DMS79 (cell line): ENCODE data around the gene CLNK.

Experiments used
- DNase-seq: peaks from one replicate; lab custom pipeline; 2025; lab: John Stamatoyannopoulos, UW

The CLNK gene, protein sequence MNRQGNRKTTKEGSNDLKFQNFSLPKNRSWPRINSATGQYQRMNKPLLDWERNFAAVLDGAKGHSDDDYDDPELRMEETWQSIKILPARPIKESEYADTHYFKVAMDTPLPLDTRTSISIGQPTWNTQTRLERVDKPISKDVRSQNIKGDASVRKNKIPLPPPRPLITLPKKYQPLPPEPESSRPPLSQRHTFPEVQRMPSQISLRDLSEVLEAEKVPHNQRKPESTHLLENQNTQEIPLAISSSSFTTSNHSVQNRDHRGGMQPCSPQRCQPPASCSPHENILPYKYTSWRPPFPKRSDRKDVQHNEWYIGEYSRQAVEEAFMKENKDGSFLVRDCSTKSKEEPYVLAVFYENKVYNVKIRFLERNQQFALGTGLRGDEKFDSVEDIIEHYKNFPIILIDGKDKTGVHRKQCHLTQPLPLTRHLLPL

DNA sequence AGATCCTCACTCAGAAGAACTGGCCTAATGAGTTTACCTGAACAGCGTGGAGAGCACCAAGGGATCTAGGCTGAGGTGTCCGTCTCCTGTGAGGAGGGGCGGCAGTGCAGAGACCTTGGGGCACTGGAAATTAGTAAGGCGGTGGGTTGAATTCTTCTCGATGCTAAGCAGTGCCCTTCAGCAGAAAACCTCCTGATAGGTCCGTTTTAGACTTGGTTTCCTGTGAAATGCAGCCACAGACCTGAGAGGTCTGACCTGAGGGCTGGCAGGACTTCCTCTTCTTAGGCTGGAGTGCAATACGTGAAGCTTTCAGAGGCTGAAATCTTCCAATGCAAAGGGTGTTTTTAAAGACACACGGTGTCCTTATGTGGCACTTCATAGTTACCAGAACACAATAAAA is at the start of gene CLNK:
Gene CLNK (minus strand): TSS at position 138 of the 400 bp plus-strand sequence. CDS start 16,899 bp downstream, outside the sequence.
- DNase-seq = no peak

DNA sequence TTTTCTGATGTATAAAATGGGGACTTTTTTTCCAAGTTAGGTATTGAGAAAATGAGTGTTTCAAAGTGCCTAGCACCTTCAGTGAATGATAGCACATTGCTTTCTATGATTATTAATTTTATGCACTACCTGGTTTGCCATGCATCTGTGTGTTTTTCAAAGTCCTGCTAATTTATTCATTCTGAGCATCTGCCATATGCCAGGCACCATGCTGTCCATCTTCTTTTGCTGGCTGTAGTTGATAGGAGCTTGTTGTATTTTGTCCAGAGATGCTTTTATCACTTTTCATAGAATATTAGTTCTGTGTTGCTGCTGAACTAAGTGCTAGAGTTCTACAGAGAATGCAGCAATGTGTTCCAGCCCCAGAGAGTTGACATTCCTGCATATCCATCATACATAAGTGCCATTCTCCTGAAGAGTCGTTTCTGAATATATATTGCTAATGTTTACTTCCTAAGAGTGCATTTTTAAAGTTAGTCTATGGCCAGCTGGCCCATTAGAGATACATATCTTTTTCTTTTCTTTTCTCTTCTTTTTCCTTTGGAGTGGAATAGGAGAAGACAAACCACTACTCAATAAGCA is 49.0 kb upstream of the CLNK start:
- no peak for DNase-seq

DNA sequence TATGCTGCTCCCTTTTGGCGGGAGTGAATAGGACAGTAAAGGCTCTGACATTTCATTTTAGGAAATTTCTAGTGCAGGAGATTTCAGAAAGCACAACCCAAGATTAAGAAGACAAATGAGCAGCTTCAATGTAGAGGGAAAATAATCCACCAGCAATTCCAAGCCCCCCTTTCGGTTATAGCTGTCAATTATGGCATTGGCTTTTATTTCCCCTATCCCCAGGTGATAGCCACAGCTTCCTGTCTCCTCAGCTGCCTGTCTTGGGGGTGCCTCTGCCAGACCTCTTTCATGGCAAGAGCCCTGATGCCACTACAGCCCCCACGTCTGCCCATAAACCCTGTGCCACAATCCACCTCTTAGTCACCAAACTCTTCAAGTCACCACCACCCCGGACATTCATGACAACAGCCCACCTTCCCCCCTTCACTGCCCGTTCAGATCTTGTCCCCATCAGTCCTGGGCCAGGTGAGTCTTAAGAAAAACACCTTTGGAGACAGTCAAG is 48.4 kb upstream of the CLNK start:
- no peak for DNase-seq

DNA sequence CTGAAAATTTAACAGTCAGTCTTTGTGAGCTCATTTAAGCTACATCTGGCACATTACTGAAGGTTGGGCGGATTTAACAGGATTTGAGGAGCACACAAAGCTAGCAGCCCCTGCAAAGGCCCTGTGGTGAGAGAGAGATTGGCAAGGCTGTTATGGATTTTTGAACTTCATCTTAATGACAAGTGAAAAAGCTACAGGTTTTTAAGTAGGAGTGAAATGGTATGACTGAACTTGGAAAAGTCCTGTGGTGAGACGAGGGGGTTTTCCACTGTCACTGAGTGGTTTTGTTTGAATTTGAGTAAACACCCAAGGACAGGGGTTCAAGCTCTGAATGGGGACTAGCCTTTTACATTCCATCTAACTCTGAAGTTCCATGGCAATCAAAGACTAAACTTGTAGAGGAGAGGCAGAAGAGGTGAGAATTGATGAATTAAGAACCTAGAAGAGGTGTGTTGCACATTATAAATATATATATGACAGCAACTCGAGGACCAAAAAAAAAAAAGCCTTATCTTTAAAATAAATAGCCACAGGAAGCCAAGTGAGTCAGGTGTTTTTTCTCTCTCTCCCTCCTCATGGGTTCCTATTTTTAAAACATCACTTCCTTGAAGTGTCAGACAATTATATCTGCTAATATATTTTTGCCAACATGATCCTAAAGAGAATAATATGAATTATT is 47.8 kb upstream of the CLNK start:
- DNase-seq = no peak

DNA sequence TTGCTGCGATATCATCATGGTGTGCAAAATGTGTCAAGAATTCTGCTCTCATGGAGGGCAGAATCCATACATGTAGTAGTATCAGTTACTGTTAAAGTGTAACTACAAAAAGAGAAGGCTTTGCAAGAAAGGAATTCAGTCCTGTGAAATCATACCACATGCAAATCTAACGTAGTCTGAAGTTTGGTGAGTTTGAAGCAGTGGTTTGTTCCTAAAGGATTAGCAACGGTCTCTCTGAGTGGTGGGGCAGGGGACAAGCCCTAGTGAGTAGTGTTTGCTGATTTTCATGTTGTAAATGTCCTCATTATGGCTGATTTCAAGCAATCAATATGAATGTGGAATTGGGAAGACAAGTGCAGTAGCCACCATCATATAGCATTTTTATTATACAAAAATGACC is 47.1 kb upstream of the CLNK start:
- no peak for DNase-seq

DNA sequence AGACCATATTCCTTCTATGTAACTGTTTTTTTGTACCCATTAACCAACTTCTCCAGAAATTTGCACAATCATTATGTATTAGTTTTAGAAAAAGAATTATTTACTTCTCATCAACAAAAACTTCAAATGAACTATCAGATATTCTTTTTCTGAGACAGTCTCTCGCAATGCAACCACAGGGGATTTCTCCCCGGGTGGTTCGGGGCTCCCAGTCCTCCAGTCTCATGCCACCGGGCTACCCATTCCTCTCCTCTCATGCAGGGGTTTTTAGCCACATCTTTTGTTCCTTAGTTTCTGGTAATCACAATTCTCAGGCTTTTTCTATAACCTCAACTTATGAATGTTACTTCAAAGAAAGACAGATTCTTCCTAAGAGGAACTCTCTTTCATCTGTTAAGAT is 46.6 kb upstream of the CLNK start:
- DNase-seq = no peak

DNA sequence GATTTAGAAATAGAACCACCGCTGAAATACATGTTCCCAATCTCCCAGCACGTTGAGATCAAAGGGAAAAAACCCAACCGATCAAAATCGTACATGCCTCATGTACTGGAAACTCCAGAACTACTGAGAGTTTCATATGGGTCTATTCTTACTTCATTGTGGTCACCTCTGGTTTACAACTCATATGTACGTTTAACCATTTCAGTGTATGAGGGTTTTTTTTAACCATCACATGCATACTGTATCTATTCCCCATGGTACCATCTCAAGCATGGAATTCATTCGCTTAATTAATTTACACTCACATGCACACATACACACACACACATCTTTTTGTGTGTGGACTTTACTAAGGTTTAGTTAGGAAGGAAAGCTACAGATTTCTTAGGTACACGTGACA is 46.0 kb upstream of the CLNK start:
- no peak for DNase-seq

DNA sequence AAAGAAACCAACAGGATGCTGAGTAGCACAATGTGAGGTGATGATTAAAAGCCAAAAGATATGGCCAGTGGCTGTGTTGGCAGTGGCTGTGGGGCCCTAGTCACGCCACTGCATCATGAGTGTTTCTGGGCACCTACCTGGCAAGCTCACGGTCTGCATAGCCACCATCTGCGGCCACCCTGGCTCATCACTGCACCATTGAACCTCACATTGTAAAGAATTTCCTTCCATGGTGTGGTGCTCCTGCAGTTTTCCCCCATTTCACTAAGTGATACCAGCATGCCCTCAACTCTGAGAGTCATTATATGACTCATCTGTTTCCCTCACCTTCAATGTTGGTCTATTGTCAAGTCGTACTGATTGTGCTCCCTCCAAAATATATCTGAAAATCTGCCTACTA is 45.5 kb upstream of the CLNK start:
- no peak for DNase-seq

DNA sequence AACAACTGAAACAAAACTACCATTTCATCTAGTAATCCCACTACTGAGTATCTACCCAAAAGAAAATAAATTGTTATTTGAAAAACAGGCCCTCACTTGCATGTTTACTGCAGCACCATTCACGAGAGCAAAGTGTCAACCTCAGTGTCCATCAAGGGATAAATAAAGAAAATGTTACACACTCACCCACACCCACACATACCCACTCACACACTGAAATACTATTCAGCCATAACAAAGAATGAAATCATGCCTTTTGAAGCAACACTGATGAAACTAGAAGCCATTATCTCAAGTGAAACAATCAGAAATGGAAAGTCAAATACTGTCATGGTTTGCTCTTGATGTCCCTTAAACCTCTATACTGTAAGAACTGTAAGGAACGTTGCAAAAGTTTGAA is 44.8 kb upstream of the CLNK start:
- DNase-seq = no peak

DNA sequence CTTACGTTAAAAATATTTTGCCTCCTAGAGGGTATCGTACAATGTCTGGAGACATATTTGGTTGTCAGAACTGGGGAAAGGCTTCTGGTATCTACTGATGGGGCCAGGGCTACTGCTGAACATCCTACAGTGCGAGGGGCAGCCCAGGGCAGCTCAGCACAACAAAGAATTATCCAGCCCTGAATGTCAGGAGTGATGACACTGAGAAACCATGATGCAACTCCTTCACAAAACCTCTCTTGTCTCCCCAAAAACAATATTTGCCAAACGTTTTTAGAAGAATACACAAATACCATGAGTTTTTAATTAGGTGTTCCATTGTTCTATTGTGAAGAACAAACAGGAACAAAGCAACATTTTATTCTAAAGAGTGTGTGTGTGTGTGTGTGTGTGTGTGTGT is 43.4 kb upstream of the CLNK start:
- no peak for DNase-seq

DNA sequence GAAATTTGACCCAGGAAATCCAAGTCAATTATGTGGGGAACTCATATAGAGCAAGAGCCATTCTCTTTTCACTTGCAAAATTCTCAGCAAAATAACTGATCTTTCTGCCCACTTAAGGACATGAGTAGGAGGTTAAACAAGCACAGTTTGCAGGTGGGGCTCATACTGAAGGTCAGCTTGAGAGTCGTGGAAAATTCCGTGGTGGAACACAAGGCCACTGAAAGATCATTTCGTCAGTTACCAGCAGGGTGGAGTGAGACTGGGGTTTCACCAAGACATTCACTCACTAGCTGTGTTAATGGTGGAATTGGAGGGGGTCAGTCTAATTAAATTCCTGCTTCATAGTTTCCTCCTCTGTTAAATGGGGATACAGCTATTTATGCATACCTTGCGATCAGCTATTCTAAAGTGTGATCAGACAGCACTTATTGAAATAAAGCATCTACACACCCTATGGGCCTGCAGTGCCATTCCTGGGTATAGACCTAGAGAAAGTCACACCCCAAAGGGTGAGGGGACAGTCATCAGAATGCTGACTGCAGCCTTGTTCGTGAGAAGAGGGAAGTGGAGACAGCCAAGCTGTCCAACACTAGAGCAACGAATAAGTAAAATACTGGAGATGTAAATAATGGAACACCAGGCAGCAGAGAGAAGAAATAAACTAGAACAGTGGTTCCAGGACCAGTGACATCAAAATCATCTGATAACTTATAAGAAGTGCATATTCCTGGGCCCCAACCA is 42.7 kb upstream of the CLNK start:
- DNase-seq = no peak

DNA sequence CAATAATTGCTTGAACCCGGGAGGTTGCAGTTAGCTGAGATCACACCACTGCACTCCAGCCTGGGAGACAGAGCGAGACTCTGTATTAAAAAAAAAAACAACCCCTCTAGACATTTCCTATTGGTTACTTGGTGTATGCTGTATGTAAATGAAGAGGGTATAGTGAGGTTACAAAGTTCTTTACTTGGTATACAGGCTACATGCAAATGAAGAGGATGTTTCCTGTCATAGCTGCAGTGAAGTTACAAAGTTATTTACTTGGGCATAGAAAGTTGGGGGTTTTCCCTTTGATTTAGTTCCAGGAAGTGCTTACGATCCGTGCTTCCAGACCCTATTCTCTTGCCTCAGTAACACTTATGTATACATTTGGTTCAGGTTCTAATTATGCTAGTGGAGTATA is 38.4 kb upstream of the CLNK start:
- DNase-seq = no peak

DNA sequence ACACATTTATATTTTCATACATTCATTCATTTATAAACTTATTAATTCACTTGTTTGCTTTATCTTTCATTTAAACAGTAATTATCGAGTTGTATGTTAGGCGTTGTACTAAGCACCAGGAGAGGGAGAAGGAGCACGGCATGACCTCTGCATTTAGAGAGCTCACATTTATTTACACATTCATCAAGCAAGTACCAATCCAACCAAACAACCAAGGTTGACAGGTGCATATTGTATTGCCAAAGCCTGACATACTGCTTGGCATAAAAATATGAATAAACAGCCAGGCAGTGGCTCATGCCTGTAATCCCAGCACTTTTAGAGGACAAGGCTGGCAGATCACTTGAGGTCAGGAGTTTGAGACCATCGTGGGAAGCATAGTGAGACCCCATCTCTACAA is 37.0 kb upstream of the CLNK start:
- DNase-seq = no peak

DNA sequence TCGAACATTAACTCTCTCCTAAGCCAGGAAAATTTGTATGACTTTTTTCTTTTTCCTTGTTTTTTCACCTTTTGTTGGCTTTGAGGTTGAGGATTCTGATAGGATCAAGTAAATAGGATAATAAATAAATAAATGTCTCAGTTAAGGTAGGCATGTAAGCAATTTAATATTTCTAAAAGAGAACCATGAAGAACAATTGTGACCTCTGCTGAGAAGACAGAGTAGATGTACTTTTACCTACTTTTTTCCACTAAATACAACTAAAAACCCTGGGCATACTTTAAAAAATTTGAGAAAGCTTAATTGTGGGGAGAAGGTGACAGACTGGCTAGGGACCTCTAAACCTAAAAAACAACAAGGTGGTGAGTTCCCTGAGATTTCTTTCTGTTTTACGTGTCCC is 31.6 kb upstream of the CLNK start:
- DNase-seq = no peak

DNA sequence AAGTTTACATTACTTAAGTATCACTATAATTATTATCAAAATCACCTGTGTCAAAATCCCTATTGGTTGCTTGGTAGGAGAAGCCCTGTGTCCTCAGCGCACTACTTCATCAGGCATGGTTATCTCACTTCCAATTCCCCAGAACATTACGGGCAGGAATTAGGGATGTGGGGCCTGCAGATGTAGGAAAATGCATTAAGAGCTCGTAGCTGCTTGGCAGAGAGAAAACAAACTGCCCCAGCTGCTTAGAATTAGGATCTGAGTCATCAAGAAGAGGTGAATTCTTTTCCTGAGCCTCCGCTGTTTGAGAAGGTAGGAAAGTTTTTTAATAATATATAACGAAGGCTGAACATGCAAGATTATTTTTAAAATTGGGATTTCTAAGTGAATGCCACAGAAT is 31.1 kb upstream of the CLNK start:
- no peak for DNase-seq

DNA sequence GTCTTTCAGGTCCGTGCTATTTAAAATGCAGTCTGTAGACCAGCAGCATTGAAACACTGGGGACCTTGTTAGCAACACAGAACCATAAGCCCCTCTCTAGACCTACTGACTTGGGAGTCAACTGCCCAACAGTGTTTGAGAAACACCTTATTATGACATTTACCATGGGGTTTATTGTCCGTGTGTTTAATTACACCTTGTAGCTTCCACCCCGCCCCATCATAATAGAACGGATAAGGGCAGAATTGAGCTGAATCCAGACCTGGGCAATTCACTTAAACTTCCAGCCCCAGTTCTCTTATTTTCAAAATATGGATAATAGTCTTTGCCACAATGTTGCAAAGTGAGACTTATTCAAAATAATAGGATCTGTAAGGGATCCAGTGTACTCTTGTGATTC is 30.6 kb upstream of the CLNK start:
- DNase-seq = no peak

DNA sequence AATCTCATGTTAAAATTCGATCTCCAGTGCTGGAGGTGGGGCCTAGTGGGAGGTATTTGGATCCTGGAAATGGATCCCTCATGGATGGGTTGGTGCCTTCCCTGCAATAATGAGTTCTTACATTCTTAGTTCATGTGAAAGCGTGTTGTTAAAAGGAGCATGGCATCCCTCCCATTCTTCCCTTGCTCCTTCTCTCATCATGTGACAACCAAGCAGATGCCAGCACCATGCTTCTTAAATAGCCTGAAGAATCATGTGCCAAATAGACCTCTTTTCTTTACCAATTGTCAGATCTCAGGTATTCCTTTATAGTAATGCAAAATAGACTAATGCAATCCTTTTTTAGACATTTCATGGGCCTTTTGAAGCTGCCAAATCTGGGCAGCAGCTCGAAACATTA is 29.0 kb upstream of the CLNK start:
- no peak for DNase-seq

DNA sequence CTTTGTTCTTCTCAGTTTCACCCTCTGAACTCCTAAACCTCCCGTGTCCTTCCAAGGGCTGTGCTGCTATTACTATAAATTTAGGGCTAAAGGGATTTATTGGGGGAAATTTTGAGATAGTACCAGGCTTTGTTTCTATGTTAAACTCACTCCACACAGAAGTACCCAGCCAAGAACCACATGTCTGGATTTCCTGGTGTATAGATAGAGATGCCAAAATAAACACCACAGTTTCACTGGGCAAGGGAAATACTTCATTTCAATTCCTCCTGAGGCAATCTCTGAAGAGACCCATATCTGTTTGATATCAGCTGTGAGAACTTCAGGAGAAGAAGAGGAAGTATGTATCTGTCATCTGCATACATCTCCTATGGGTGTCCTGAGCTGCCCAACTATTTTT is 21.7 kb upstream of the CLNK start:
- DNase-seq = no peak

DNA sequence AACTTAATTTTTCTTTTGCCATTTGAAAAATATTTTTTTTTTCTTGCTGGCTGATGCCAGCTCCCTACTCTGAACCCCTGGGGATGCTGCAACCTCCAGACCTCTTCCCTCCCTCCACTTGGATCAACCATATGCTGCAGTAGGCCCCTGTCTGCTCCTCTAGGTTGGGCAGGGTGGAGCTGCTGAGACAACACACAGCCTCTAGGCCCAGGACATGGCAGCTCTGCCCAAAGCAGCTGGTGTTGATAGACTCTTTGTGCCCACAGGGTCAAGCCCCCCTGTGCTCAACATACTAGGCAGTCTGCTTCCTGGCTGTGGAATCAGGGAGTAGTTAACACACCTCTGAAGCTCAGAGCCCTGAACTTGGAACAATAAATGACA is 19.9 kb upstream of the CLNK start:
- DNase-seq = no peak

DNA sequence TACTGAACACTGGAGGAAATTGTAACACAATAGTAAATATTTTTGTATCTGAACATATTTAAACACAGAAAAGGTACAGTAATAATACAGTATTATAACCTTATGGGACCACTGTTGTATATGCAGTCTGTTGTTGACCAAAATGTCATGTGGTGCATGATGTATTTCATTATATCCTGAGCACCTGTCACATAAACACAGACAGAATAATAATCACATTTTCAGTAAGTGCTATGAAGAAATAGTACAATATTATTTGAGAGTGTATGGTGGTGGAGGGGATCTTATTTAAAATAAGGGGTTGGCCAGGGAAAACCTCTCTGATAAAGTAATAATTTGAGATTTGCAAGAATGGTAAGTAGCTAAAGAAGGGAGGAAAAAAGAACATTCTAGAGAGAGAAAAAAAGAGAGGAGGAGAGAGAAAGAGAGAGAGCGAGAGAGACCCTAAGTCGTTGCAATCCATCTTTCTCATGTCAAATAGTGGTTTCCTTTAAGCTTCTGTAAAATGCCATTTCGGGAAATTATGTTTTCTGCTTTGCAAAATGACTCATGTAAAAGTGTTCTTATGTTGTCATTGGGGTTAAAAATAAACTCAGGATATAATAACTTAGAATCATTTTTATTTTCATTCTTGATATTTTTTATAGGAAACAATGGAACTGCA is 19.3 kb upstream of the CLNK start:
- no peak for DNase-seq

DNA sequence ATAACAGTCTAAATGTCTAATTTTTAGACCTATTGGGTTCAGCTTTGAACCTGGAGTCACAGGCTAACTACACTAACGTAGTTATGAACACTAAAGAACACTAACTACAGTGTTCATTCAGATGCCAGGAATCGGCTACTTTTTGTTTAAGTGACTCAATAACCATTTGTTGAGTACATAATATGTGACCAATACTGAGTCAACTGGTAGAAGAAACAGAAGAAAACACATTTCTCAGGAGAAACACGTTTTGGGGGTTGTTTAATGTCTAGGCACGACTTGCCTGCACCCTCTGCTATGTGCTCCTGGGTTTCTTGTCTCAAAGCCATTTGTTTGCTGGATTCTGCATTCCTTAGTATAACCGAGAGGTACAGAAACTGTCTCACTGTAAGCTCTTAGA is 18.6 kb upstream of the CLNK start:
- DNase-seq = no peak
